Measurements from ENCODE around the gene KLLN.
A peak's percentile ranks its signal among the peaks of the same experiment; 100 is the strongest.

- TF ChIP-seq POLR2AphosphoS5 (IDR thresholded peaks at IDR 0.05; ENCODE audit: low read depth) (peak; percentile 91), CTCF (IDR thresholded peaks at IDR 0.05; ENCODE audit: insufficient read depth, low read length) (no peak), SPI1 (IDR thresholded peaks at IDR 0.05; ENCODE audit: borderline replicate concordance, low read depth) (no peak), GABPA (IDR thresholded peaks at IDR 0.05; ENCODE audit: low read depth) (peak; percentile 91)
Observed at GRCh38 chr10:87817609-87818504, 45.5 kb downstream of the KLLN start, which contains the start of gene ATAD1.
